Skeletal muscle tissue (tissue), 4 donors: ENCODE measurements around the gene ISOC2. TPM values are rescaled to one million over a fixed set of nuclear protein-coding genes. Genes with fewer than 3 reads are reported as not detected.
A peak's percentile ranks its signal among the peaks of the same experiment; 100 is the strongest.

Experiments used
- H3K27ac ChIP-seq: one replicate; pipeline ENCODE4 v1.7.0; 2013; ENCODE audit warnings: mild to moderate bottlenecking, low read depth, low read length, inconsistent platforms
- H3K27me3 ChIP-seq, 3 donors: one replicate each; pipeline ENCODE4 v1.7.0; 2013; ENCODE audit warnings: low read length in 3 of 3; ENCODE audit not compliant: control insufficient read depth in 3 of 3, insufficient read depth in 3 of 3
- H3K36me3 ChIP-seq, 3 donors: one replicate each; pipeline ENCODE4 v1.7.0; 2013; ENCODE audit warnings: low read length in 3 of 3; ENCODE audit not compliant: control insufficient read depth in 3 of 3, insufficient read depth in 3 of 3
- H3K4me1 ChIP-seq, 3 donors: one replicate each; pipeline ENCODE4 v1.7.0; 2013; ENCODE audit warnings: low read length in 3 of 3, mild to moderate bottlenecking in 3 of 3; ENCODE audit not compliant: control insufficient read depth in 3 of 3, insufficient read depth in 3 of 3
- H3K4me3 ChIP-seq, 3 donors: one replicate each; pipeline ENCODE4 v1.7.0; 2013; ENCODE audit warnings: low read length in 3 of 3
- H3K9ac ChIP-seq, 3 donors: one replicate each; pipeline ENCODE4 v1.7.0; 2013; ENCODE audit warnings: low read length in 3 of 3, mild to moderate bottlenecking in 3 of 3, moderate library complexity in 2 of 3, low read depth in 1 of 3
- H3K9me3 ChIP-seq, 3 donors: one replicate each; pipeline ENCODE4 v1.7.0; 2013; ENCODE audit warnings: low read length in 3 of 3; ENCODE audit not compliant: control insufficient read depth in 3 of 3
- total RNA-seq: library from RNA; depleted of rRNA; stranded (reverse); fragments of >200 nt; gene quantifications from one replicate; pipeline ENCODE4 v1.2.3, GENCODE V29; 2014
- donor health status: Osteomylitis.

The ISOC2 gene
- total RNA-seq, 1 donor from 2014 or later = 25.1 TPM

GRCh38 chr19:55478364-55478763 lies 16.9 kb upstream of the ISOC2 start:
- Histone ChIP-seq H3K27ac (no peak overlapping the region), H3K36me3 (peaks cover 4 to 7% (median 6%) of the 10 kb centered on the region in 3 donors), H3K4me1 (peaks cover 22 to 30% (median 26%) of the 10 kb centered on the region in 3 donors), H3K27me3 (no peaks in the 10 kb centered on the region), H3K9ac (no peak overlapping the region), H3K4me3 (peak overlapping the region in 1 of 3 donors; percentile 7), H3K9me3 (no peaks in the 10 kb centered on the region)

- Histone ChIP-seq H3K4me3 (peak overlapping the region; percentile 7 to 87 (median 38)), H3K9me3 (no peaks in the 10 kb centered on the region), H3K36me3 (peaks cover 4 to 7% (median 6%) of the 10 kb centered on the region in 3 donors), H3K4me1 (peaks cover 22 to 30% (median 28%) of the 10 kb centered on the region in 3 donors), H3K27me3 (no peaks in the 10 kb centered on the region), H3K27ac (no peak overlapping the region), H3K9ac (peak overlapping the region in 2 of 3 donors; percentile 57 to 65)
Measured at GRCh38 chr19:55477905-55478304, 16.5 kb upstream of the ISOC2 start.

GRCh38 chr19:55476100-55476775 lies 14.8 kb upstream of the ISOC2 start, which contains the start of gene ZNF628:
ZNF628 (plus strand) TSS chr19:55476617; CDS start chr19:55479911, 3,294 bp downstream.
- H3K4me3 ChIP-seq = peak within 1 kb of the TSS; percentile 85 to 90 (median 87)
- H3K36me3 ChIP-seq = peaks cover 0 to 3% (median 2%) of the 10 kb centered on the region in 3 donors
- H3K9me3 ChIP-seq = no peaks in the 10 kb centered on the region
- H3K9ac ChIP-seq = peak within 1 kb of the TSS; percentile 67 to 87 (median 86)
- no peaks in the 10 kb centered on the region for H3K27me3 ChIP-seq
- H3K27ac ChIP-seq = peak within 1 kb of the TSS; percentile 70
- peaks cover 22 to 30% (median 28%) of the 10 kb centered on the region in 3 donors for H3K4me1 ChIP-seq

- H3K4me3 ChIP-seq = no peak overlapping the region
- peak overlapping the region in 1 of 3 donors; percentile 40 for H3K9ac ChIP-seq
- H3K27ac ChIP-seq = no peak overlapping the region
- no peaks in the 10 kb centered on the region for H3K27me3 ChIP-seq
- H3K36me3 ChIP-seq = peaks cover 0 to 2% (median 0%) of the 10 kb centered on the region in 3 donors
- H3K4me1 ChIP-seq = peaks cover 22 to 28% (median 27%) of the 10 kb centered on the region in 3 donors
- no peaks in the 10 kb centered on the region for H3K9me3 ChIP-seq
Measured at GRCh38 chr19:55474269-55475265, 13.1 kb upstream of the ISOC2 start.

GRCh38 chr19:55473225-55474012 lies 12.0 kb upstream of the ISOC2 start:
- Histone ChIP-seq H3K27me3 (no peaks in the 10 kb centered on the region), H3K9me3 (no peaks in the 10 kb centered on the region), H3K4me1 (peaks cover 20 to 23% (median 22%) of the 10 kb centered on the region in 3 donors), H3K27ac (peak overlapping the region; percentile 44), H3K4me3 (no peak overlapping the region), H3K36me3 (no peaks in the 10 kb centered on the region), H3K9ac (peak overlapping the region in 1 of 3 donors; percentile 50)

GRCh38 chr19:55472463-55472862 lies 11.0 kb upstream of the ISOC2 start:
- Histone ChIP-seq H3K36me3 (no peaks in the 10 kb centered on the region), H3K4me3 (no peak overlapping the region), H3K27ac (peak overlapping the region; percentile 44), H3K9ac (no peak overlapping the region), H3K9me3 (no peaks in the 10 kb centered on the region), H3K27me3 (no peaks in the 10 kb centered on the region), H3K4me1 (peaks cover 14 to 18% (median 16%) of the 10 kb centered on the region in 3 donors)

GRCh38 chr19:55471266-55471665 lies 9.8 kb upstream of the ISOC2 start:
- no peak overlapping the region for H3K9ac ChIP-seq
- no peak overlapping the region for H3K27ac ChIP-seq
- H3K9me3 ChIP-seq = no peaks in the 10 kb centered on the region
- peaks cover 13 to 20% (median 14%) of the 10 kb centered on the region in 3 donors for H3K4me1 ChIP-seq
- no peaks in the 10 kb centered on the region for H3K27me3 ChIP-seq
- H3K4me3 ChIP-seq = no peak overlapping the region
- no peaks in the 10 kb centered on the region for H3K36me3 ChIP-seq

GRCh38 chr19:55468054-55468393 lies 6.6 kb upstream of the ISOC2 start:
- Histone ChIP-seq H3K9ac (no peak overlapping the region), H3K36me3 (no peaks in the 10 kb centered on the region), H3K4me3 (no peak overlapping the region), H3K9me3 (no peaks in the 10 kb centered on the region), H3K27ac (no peak overlapping the region), H3K27me3 (no peaks in the 10 kb centered on the region), H3K4me1 (peaks cover 4 to 7% (median 4%) of the 10 kb centered on the region in 3 donors)

- Histone ChIP-seq H3K9ac (no peak overlapping the region), H3K9me3 (no peaks in the 10 kb centered on the region), H3K4me1 (peaks cover 4 to 7% (median 4%) of the 10 kb centered on the region in 3 donors), H3K27ac (no peak overlapping the region), H3K36me3 (no peaks in the 10 kb centered on the region), H3K27me3 (no peaks in the 10 kb centered on the region), H3K4me3 (no peak overlapping the region)
Measured at GRCh38 chr19:55467236-55468053, 6.0 kb upstream of the ISOC2 start.
